ENCODE measurements around the gene MICOS13.

The MICOS13 gene, protein sequence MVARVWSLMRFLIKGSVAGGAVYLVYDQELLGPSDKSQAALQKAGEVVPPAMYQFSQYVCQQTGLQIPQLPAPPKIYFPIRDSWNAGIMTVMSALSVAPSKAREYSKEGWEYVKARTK

DNA sequence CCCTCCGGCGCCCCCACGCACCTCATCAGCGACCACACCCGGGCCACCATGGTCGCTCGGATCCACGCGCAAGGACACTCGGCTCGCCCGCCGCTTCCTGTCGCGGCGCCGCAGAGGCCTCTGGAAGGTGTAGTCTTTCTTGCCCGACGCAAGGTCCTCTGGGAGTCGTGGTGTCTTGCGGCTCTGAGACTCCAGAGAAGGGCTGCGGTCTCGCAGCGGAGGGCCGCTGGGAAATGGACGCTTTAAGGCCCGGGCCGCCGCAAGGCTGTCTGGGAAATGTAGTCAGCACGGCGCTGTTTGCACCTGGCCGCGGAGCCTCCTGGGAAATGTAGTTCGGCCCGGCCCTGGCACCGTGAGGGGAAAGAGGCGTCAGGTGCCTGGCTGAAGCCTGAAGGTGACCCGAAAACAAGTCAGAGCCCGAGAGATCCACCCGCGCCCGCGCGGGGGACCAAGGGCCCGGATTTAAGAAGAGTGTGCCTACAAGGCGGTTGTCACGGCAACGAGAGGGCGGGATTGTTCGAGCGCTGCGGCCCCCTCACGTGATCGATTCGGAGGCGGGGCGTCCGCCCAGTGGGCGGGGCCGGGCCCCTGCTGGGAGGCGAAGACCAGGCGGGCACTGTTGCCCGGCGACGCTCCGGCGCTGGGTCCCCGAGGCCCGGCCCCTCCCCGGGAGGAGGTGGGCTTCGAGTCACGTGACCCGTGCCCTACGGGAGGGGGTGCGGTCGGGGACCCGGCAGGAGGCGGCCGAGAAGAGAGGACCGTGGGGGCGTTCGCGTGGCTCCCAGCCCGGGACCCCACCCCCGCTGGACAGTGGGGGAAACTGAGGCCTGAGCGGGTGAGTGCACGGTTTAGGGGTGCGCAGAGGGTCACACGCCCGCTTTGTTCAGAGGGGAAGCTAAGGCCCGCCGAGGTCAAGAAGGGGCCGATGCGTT is at the start of gene MICOS13, which contains the start of gene HSD11B1L:
Gene MICOS13, minus strand, starts transcription at position 80 of the 932 bp plus-strand sequence. Its CDS starts 30 bp downstream, at position 50.
Gene HSD11B1L, plus strand, starts transcription at position 591 of the 932 bp plus-strand sequence. CDS start 3,806 bp downstream, outside the sequence.
- Histone ChIP-seq H4K20me1 (no peaks in the 10 kb centered on the region), H3K4me1 (peaks cover 19% of the 10 kb centered on the region), H3K27me3 (no peaks in the 10 kb centered on the region), H3K4me2 (peak within 1 kb of the TSS; percentile 95), H3K4me3 (peak within 1 kb of the TSS; percentile 91), H3K9ac (peak within 1 kb of the TSS; percentile 89), H3K36me3 (peaks cover 23% of the 10 kb centered on the region; the same call in 1 of the 2 replicates), H3K27ac (peak within 1 kb of the TSS; percentile 88), H3K9me3 (no peaks in the 10 kb centered on the region)
- TF ChIP-seq Cebpa-rat (IDR thresholded peaks at IDR 0.05) = no peak

DNA sequence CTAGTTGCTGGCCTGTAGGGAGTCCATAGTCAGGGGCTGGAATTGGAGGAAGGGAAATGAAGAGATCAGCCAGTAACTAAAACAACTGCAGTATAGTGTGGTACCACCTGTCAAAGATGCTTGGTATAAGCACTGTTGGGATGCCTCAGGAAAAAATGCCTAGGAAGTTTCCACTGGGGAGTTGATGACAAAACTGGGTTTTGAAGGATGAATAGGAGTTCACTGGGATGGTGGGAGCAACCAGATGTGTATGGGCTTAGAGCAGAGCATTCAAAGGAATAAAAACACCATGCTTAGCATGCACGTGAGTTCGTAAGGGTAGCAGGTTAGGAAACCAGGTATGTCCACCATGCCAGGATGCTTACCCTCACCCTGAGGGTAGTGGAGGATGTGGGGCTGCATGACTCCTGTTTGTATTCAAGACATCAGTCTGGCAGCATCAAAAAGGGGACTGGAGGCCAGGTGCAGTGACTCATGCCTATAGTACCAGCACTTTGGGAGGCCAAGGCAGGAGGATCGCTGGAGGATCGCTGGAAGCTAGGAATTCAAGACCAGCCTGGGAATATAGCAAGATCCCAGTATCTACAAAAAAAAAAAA is 47.2 kb upstream of the MICOS13 start:
- H3K27ac ChIP-seq = no peak overlapping the region
- H3K9me3 ChIP-seq = no peaks in the 10 kb centered on the region
- H3K4me1 ChIP-seq = peaks cover 5% of the 10 kb centered on the region; the same call in 1 of the 2 replicates
- H3K9ac ChIP-seq = no peak overlapping the region
- TF ChIP-seq Cebpa-rat (IDR thresholded peaks at IDR 0.05) = no peak
- no peak overlapping the region for H3K4me3 ChIP-seq
- H3K4me2 ChIP-seq = no peak overlapping the region
- H3K27me3 ChIP-seq = no peaks in the 10 kb centered on the region
- H4K20me1 ChIP-seq = no peaks in the 10 kb centered on the region
- no peaks in the 10 kb centered on the region for H3K36me3 ChIP-seq

DNA sequence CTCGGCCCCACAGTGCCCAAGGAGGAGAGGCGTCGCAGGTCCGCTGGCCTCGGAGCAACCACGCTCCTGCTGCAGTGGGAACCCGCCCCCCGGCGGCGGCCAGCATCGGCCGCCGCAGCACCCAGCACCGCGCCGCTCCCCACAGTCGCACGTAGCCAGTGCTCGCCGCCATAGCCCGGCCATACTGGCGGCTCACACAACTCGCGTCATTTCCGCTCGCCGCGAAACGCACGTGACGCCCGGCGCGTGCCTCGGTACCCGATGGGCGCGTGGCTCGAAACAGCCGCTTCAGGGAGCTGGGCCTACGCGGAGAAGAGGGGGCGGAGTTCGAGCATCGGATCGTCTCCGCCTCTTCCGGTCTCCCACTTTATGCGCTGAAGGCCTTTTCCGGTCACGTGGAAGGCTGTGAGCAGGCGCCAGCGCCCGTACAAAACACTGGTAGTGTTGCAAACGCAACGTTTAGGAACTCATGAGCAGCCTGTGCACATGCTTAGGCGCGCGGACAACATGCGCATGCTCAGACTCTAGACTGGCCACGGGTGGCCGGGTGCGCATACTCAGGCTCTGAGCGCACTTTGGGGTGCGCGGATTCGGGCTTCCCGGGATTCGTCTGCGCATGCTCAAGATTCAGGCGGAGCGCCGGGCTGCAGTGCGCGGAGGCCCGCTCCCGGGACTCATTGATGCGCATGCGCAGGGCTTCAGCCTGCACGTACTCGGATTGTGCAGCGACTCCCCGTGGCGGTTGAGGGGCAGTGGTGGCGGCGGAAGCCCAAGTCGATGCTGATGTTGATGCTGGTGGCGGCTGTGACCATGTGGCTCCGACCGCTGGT is 39.9 kb upstream of the MICOS13 start, which contains the start of the genes CATSPERD and LONP1:
Gene CATSPERD, plus strand, starts transcription at position 677 of the 830 bp plus-strand sequence. Its CDS starts 101 bp downstream, at position 778.
Gene LONP1, minus strand, starts transcription at position 186 of the 830 bp plus-strand sequence. Its CDS starts 14 bp downstream, at position 172.
- H3K27me3 ChIP-seq = no peaks in the 10 kb centered on the region
- peak within 1 kb of the TSS; percentile 96 for H3K9ac ChIP-seq
- H3K27ac ChIP-seq = peak within 1 kb of the TSS; percentile 98
- no peak for TF ChIP-seq Cebpa-rat (IDR thresholded peaks at IDR 0.05)
- peaks cover 31% of the 10 kb centered on the region for H3K4me1 ChIP-seq
- peak within 1 kb of the TSS; percentile 82 for H3K4me2 ChIP-seq
- H4K20me1 ChIP-seq = peaks cover 45% of the 10 kb centered on the region
- peak within 1 kb of the TSS; percentile 98 for H3K4me3 ChIP-seq
- no peaks in the 10 kb centered on the region for H3K9me3 ChIP-seq
- peaks cover 25% of the 10 kb centered on the region for H3K36me3 ChIP-seq

DNA sequence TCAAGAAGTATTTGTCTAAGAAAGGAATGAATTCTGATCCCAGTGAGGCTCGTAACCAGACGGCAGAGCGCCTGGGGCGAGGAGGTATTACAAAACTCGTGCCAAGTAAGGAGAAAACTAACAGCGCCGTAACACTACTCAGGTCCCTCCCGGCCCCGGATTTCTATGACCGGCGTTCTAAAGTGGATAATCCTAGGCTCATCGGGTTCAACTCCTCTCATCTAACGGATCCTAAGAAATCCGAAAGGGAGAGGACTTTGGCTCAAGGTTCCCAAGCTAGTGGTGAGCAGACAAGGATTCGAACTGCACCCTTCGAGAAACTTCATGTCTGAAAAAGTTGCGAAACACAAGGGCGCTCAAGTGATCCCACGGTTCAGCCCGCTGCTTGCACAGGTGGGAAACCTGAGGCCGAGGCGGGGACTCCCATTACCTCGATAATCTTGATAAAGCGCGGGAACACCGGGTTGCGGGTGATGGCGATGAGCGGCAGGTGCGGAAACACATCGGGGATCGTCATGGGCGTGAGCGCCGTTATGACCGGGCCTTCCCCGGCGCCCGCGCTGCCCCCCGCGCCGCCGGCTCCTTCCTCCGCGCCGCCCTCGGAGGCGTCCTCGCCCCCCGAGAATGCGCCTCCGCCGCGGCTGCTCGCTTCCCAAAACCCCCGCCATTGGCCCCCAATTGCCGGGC is 39.1 kb upstream of the MICOS13 start:
- TF ChIP-seq Cebpa-rat (IDR thresholded peaks at IDR 0.05) = peak; percentile 78
- H3K27ac ChIP-seq = peak overlapping the region; percentile 98

DNA sequence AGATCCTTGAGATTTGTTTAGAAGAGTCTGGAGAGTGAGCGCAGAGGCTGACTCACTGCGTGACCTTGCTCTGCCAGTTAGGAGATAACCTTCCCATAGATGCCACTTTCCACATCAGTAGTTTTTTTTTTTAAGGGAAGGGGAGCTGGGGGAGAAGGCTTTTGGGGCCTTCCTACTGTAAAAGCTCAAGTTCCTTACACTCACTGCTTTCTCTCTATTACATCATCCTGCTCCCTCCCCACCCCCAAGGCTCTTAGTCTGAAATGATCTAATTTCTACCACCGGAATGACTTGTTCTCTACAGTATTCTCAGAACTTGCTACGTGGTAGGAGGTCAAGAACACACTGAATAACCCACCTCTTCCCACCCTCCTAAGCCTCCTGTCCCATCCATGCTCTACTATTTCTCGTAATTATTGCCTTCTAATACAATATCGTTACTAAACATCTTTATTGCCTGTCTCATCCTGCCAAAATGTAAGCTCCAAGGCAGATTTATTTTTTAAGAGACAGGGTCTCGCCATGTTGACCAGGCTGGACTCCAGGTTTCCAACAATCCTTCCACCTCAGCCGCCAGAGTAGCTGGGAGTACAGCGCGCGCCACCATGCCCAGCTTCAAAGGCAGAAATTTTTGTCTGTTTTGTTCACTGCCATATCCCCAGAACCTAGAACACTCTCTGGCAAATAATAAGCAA is 38.4 kb upstream of the MICOS13 start:
- H3K9me3 ChIP-seq = no peaks in the 10 kb centered on the region
- H3K27ac ChIP-seq = peak overlapping the region; percentile 98
- TF ChIP-seq Cebpa-rat (IDR thresholded peaks at IDR 0.05) = no peak
- H3K4me1 ChIP-seq = peaks cover 30% of the 10 kb centered on the region
- H3K36me3 ChIP-seq = peaks cover 39% of the 10 kb centered on the region
- peak overlapping the region; percentile 98 for H3K4me3 ChIP-seq
- peak overlapping the region; percentile 82 for H3K4me2 ChIP-seq
- H3K27me3 ChIP-seq = no peaks in the 10 kb centered on the region
- peak overlapping the region; percentile 96 for H3K9ac ChIP-seq
- H4K20me1 ChIP-seq = peaks cover 60% of the 10 kb centered on the region

More for the DNA sequence above, 39.1 kb upstream of the MICOS13 start:
- H3K9me3 ChIP-seq = no peaks in the 10 kb centered on the region
- H3K27me3 ChIP-seq = no peaks in the 10 kb centered on the region
- peaks cover 32% of the 10 kb centered on the region for H3K36me3 ChIP-seq
- H3K4me2 ChIP-seq = peak overlapping the region; percentile 82
- H3K4me1 ChIP-seq = peaks cover 30% of the 10 kb centered on the region
- H3K9ac ChIP-seq = peak overlapping the region; percentile 96
- H3K4me3 ChIP-seq = peak overlapping the region; percentile 98
- peaks cover 53% of the 10 kb centered on the region for H4K20me1 ChIP-seq

DNA sequence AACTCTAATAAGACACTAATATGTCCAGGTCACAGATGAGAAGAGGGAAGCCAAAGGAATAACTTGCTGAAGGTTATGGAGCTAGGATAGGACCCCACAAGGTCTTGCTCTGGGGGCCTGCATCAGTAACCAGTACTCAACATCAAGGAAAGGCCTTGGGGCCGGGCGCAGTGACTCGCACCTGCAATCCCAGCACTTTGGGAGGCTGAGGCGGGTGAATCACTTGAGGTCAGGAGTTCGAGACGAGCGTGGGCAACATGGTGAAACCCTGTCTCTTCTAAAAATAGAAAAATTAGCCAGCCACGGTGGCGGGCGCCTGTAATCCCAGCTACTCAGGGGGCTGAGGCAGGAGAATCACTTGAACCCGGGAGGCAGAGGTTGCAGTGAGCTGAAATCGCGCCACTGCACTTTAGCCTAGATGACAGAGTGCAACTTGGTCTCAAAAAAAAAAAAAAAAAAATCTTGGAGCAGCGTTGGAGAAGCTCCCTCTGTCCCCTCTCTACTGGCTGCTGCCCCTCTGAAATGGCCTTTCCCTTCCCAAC is 37.8 kb upstream of the MICOS13 start:
- Histone ChIP-seq H3K4me1 (peaks cover 30% of the 10 kb centered on the region), H3K4me2 (peak overlapping the region; percentile 82), H3K4me3 (peak overlapping the region; percentile 98), H3K27ac (peak overlapping the region; percentile 98), H4K20me1 (peaks cover 66% of the 10 kb centered on the region), H3K27me3 (no peaks in the 10 kb centered on the region), H3K9me3 (no peaks in the 10 kb centered on the region), H3K9ac (peak overlapping the region; percentile 96), H3K36me3 (peaks cover 45% of the 10 kb centered on the region)
- TF ChIP-seq Cebpa-rat (IDR thresholded peaks at IDR 0.05) = no peak

DNA sequence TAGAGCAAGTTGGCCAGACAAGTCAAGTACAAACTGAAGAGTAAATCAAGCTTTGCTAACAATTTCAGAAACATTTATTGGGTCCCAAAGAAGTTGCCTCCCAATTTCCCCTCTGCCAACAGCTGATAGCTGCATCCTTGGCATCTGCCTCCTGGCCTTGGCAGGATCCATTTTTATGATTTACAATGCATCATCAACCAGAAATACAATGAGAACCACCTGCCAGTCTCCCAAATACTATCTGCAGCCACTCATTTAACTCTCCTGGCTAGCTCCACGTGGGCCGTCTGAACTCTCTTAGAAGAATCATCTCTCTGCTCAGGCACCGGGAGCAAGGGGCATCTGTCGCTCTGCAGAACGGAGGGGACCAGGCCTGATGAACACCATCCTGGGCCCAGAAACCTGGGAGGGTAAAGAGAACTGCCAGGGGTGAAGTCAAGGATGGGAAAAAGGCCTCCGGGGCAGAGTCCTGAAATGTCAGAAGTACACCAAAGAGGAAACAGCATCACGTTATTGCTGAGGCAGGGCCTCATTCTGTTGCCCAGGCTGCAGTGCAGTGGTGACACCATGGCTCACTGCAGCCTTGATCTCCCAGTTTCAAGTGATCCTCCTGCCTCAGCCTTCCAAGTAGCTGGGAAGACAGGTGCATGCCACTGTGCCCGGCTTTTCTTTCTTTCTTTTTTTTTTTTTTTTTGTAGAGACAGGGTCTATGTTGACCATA is 37.1 kb upstream of the MICOS13 start:
- Histone ChIP-seq H3K9me3 (no peaks in the 10 kb centered on the region), H3K36me3 (peaks cover 53% of the 10 kb centered on the region), H3K4me3 (no peak overlapping the region; the same call in 1 of the 2 replicates), H3K4me1 (peaks cover 30% of the 10 kb centered on the region), H3K27ac (0 out of 2 replicates have a peak overlapping the region, but pooled peaks have one; percentile 14), H3K4me2 (peak overlapping the region; percentile 82), H3K27me3 (no peaks in the 10 kb centered on the region), H3K9ac (peak overlapping the region; percentile 96; the same call in 1 of the 2 replicates), H4K20me1 (peaks cover 73% of the 10 kb centered on the region)
- no peak for TF ChIP-seq Cebpa-rat (IDR thresholded peaks at IDR 0.05)

All from BLaER1 (cell line).